Measurements from ENCODE around the gene CYP2A7. TPM values are rescaled to one million over a fixed set of nuclear protein-coding genes. Genes with fewer than 3 reads are reported as not detected.

Gene CYP2A7
- not detected in 5 replicates for total RNA-seq (2022; extraction: Qiagen RNA extraction; ENCODE audit: low read depth)

DNA sequence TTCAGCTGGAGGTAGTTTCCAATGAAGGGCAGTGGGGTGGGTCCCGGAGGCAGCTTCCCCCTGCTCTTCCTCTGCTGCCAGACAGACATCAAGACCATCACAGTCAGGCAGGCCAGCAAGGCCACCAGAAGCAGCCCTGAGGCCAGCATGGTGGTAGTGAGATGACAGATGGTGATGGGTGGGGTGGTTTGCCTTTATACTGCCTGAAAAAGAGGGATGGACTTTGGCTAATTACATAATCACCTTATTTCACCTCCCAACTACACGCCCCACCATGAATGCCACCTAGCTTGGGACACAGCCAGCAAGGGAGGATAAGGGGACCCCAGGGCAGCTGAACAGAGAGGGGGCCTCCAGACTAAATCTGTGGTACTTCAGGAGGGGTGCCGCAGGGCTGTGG, at the start of gene CYP2A7:
TSS of gene CYP2A7 (minus strand) at position 170 of the 400 bp plus-strand sequence. CDS start at position 149, 21 bp downstream.

DNA sequence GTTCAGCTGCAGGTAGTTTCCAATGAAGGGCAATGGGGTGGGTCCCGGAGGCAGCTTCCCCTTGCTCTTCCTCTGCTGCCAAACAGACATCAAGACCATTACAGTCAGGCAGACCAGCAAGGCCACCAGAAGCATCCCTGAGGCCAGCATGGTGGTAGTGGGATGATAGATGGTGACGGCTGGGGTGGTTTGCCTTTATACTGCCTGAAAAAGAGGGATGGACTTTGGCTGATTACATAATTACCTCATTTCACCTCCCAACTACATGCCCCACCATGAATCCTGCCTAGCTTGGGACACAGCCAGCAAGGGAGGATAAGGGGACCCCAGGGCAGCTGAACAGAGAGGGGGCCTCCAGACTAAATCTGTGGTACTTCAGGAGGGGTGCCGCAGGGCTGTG, 31.8 kb downstream of the CYP2A7 start, which contains the start of gene CYP2A6:
TSS of gene CYP2A6 (minus strand) at position 171 of the 400 bp plus-strand sequence. CDS start at position 150, 21 bp downstream.

Other genes starting within 250 kb of the CYP2A7 start
- gene NUMBL, start 191.6 kb downstream of the CYP2A7 start, total RNA-seq (2022; extraction: Qiagen RNA extraction; ENCODE audit: low read depth) = 55.3 to 82.4 TPM (median 72.5 TPM) in 5 replicates
- gene COQ8B, start 165.3 kb downstream of the CYP2A7 start, total RNA-seq (2022; extraction: Qiagen RNA extraction; ENCODE audit: low read depth) = 74.3 to 95.8 TPM (median 86.7 TPM) in 5 replicates
- 29.6 to 39.9 TPM (median 35.7 TPM) in 5 replicates for gene ITPKC, start 165.1 kb downstream of the CYP2A7 start, total RNA-seq (2022; extraction: Qiagen RNA extraction; ENCODE audit: low read depth)
- gene ACTMAP, start 131.8 kb downstream of the CYP2A7 start, total RNA-seq (2022; extraction: Qiagen RNA extraction; ENCODE audit: low read depth) = 14.9 to 18.5 TPM (median 17.5 TPM) in 5 replicates
- gene SNRPA, start 131.0 kb downstream of the CYP2A7 start, total RNA-seq (2022; extraction: Qiagen RNA extraction; ENCODE audit: low read depth) = 146 to 179 TPM (median 154 TPM) in 5 replicates
- gene MIA, start 106.7 kb downstream of the CYP2A7 start, total RNA-seq (2022; extraction: Qiagen RNA extraction; ENCODE audit: low read depth) = not detected in 5 replicates
- 14.1 to 21.1 TPM (median 18.3 TPM) in 5 replicates for gene RAB4B, start 104.0 kb downstream of the CYP2A7 start, total RNA-seq (2022; extraction: Qiagen RNA extraction; ENCODE audit: low read depth)
- gene EGLN2, start 83.0 kb downstream of the CYP2A7 start, total RNA-seq (2022; extraction: Qiagen RNA extraction; ENCODE audit: low read depth) = 74.8 to 93.5 TPM (median 90.2 TPM) in 5 replicates
- not detected in 5 replicates for gene CYP2A6, start 31.8 kb downstream of the CYP2A7 start, total RNA-seq (2022; extraction: Qiagen RNA extraction; ENCODE audit: low read depth)
- 0.03 TPM in 1 of 5 replicates, not detected in the others for gene CYP2B6, start 109.1 kb upstream of the CYP2A7 start, total RNA-seq (2022; extraction: Qiagen RNA extraction; ENCODE audit: low read depth)
- gene CYP2A13, start 206.2 kb upstream of the CYP2A7 start, total RNA-seq (2022; extraction: Qiagen RNA extraction; ENCODE audit: low read depth) = not detected in 5 replicates
- gene CYP2F1, start 232.2 kb upstream of the CYP2A7 start, total RNA-seq (2022; extraction: Qiagen RNA extraction; ENCODE audit: low read depth) = not detected in 5 replicates

Data from A549 treated with GW870086 at 1 μM for 4 hours (cell line).